Liver (tissue), 9 donors: ENCODE data around the gene HDAC6. TPM values are rescaled to one million over a fixed set of nuclear protein-coding genes. Genes with fewer than 3 reads are reported as not detected.

Source experiments
- DNase-seq: peaks from one replicate; pipeline ENCODE4 v3.0.0-alpha.2; 2017; ENCODE audit warnings: low spot score
- H3K27ac ChIP-seq, 2 donors: one replicate each; pipeline ENCODE4 v1.7.0; 2013; ENCODE audit warnings: inconsistent platforms in 2 of 2, low read length in 2 of 2, control low read depth in 1 of 2, low read depth in 1 of 2, mild to moderate bottlenecking in 1 of 2
- H3K27me3 ChIP-seq, 4 donors: one replicate each; pipeline versions ENCODE4 v1.6.1 to v1.7.0; 2013; ENCODE audit warnings: low read length in 3 of 4, inconsistent platforms in 1 of 4, mild to moderate bottlenecking in 1 of 4, moderate library complexity in 1 of 4; ENCODE audit not compliant: control insufficient read depth in 4 of 4, insufficient read depth in 4 of 4
- H3K36me3 ChIP-seq, 4 donors: one replicate each; pipeline versions ENCODE4 v1.6.1 to v1.7.0; 2013; ENCODE audit warnings: low read length in 3 of 4, mild to moderate bottlenecking in 3 of 4, low read depth in 1 of 4, moderate library complexity in 1 of 4; ENCODE audit not compliant: control insufficient read depth in 4 of 4, insufficient read depth in 3 of 4
- H3K4me1 ChIP-seq, 4 donors: one replicate each; pipeline versions ENCODE4 v1.6.1 to v1.7.0; 2013; ENCODE audit warnings: low read length in 3 of 4, mild to moderate bottlenecking in 3 of 4, moderate library complexity in 1 of 4; ENCODE audit not compliant: control insufficient read depth in 4 of 4, insufficient read depth in 4 of 4
- H3K4me3 ChIP-seq, 3 donors: one replicate each; pipeline versions ENCODE4 v1.6.1 to v1.7.0; 2013; ENCODE audit warnings: low read length in 3 of 3, control low read depth in 1 of 3, low read depth in 1 of 3, mild to moderate bottlenecking in 1 of 3
- H3K9ac ChIP-seq, 2 donors: one replicate each; pipeline ENCODE4 v1.7.0; 2013; ENCODE audit warnings: low read length in 2 of 2, mild to moderate bottlenecking in 2 of 2, moderate library complexity in 2 of 2, control low read depth in 1 of 2, low read depth in 1 of 2
- H3K9me3 ChIP-seq, 4 donors: one replicate each; pipeline versions ENCODE4 v1.6.1 to v1.7.0; 2013; ENCODE audit warnings: low read length in 3 of 4; ENCODE audit not compliant: control insufficient read depth in 4 of 4
- ATF3 ChIP-seq: IDR thresholded peaks from 2 replicates; pipeline ENCODE4 v1.6.1; 2016; ENCODE audit warnings: antibody characterized with exemption
- EGR1 ChIP-seq, 2 donors: IDR thresholded peaks; 2 replicates each; pipeline ENCODE4 v1.6.1; 2016 to 2018; ENCODE audit warnings: antibody characterized with exemption in 2 of 2, low read depth in 2 of 2
- FOXA1 ChIP-seq: IDR thresholded peaks from 2 replicates; pipeline ENCODE4 v1.6.1; 2016; ENCODE audit warnings: antibody characterized with exemption
- FOXA2 ChIP-seq: IDR thresholded peaks from 2 replicates; pipeline ENCODE4 v1.6.1; 2016; ENCODE audit warnings: antibody characterized with exemption
- GABPA ChIP-seq, 2 donors: IDR thresholded peaks in 1 of 2; conservative IDR thresholded peaks in 1 of 2; 2 replicates each; pipeline ENCODE4 v1.6.1; 2016; ENCODE audit warnings: antibody characterized with exemption in 2 of 2, mild to moderate bottlenecking in 1 of 2, moderate library complexity in 1 of 2
- HNF4A ChIP-seq, 2 donors: conservative IDR thresholded peaks; 2 replicates each; pipeline ENCODE4 v1.6.1; 2016; ENCODE audit warnings: antibody characterized with exemption in 2 of 2, mild to moderate bottlenecking in 2 of 2
- HNF4G ChIP-seq: IDR thresholded peaks from 2 replicates; pipeline ENCODE4 v1.6.1; 2016; ENCODE audit warnings: antibody characterized with exemption
- JUND ChIP-seq, 2 donors: IDR thresholded peaks; 2 replicates each; pipeline ENCODE4 v1.6.1; 2016; ENCODE audit warnings: antibody characterized with exemption in 2 of 2
- MAX ChIP-seq: IDR thresholded peaks from 2 replicates; pipeline ENCODE4 v1.6.1; 2016; ENCODE audit warnings: antibody characterized with exemption
- NR2F2 ChIP-seq: IDR thresholded peaks from 2 replicates; pipeline ENCODE4 v1.6.1; 2016; ENCODE audit warnings: antibody characterized with exemption
- RAD21 ChIP-seq, 2 donors: IDR thresholded peaks; 2 replicates each; pipeline ENCODE4 v1.6.1; 2016; ENCODE audit warnings: antibody characterized with exemption in 2 of 2, mild to moderate bottlenecking in 2 of 2
- REST ChIP-seq: IDR thresholded peaks from 2 replicates; pipeline ENCODE4 v1.6.1; 2016; ENCODE audit warnings: antibody characterized with exemption, mild to moderate bottlenecking
- RXRA ChIP-seq, 2 donors: IDR thresholded peaks; 2 replicates each; pipeline ENCODE4 v1.6.1; 2017 to 2018; ENCODE audit warnings: antibody characterized with exemption in 2 of 2, mild to moderate bottlenecking in 1 of 2
- SP1 ChIP-seq: IDR thresholded peaks from 2 replicates; pipeline ENCODE4 v1.6.1; 2018; ENCODE audit warnings: antibody characterized with exemption, mild to moderate bottlenecking
- TAF1 ChIP-seq: conservative IDR thresholded peaks from 2 replicates; pipeline ENCODE4 v1.6.1; 2016; ENCODE audit warnings: antibody characterized with exemption, mild to moderate bottlenecking
- YY1 ChIP-seq: IDR thresholded peaks from 2 replicates; pipeline ENCODE4 v1.6.1; 2016; ENCODE audit warnings: antibody characterized with exemption, mild to moderate bottlenecking
- whole genome bisulfite sequencing: extraction: QIAGEN DNeasy Blood & Tissue Kit; methylation state at CpG from one replicate; pipeline ENCODE4 v1.1.7; 2013; 5-methylcytosine and 5-hydroxymethylcytosine counted together
- polyA plus RNA-seq, 2 donors: library from polyadenylated mRNA; stranded (reverse) in 1 of 2; unstranded in 1 of 2; fragments of 200-250 nt in 1 of 2; fragments of >200 nt in 1 of 2; fragmentation: Nextera tagmentation in 1 of 2; extraction: Ambion mirVana in 1 of 2; gene quantifications; one replicate each; pipeline versions ENCODE4 v1.2.1 to v1.2.3, GENCODE V29; 2013 to 2015
- total RNA-seq, 2 donors: library from RNA; depleted of rRNA; stranded (reverse); fragments of >200 nt; gene quantifications; one replicate each; pipeline ENCODE4 v1.2.3, GENCODE V29; 2014
- TF ChIP-seq, protein P1 (sequence below): fragments of 150-350 bp; IDR thresholded peaks from 2 replicates; pipeline ENCODE4 v1.5.1; 2017; ENCODE audit warnings: improper control_type of control experiment, low read depth, low read length; ENCODE audit not compliant: missing input control
- TF ChIP-seq, protein P2 (sequence below): IDR thresholded peaks from 2 replicates; pipeline ENCODE4 v1.6.1; 2016; ENCODE audit warnings: antibody characterized with exemption
- donor health status: healthy.
- donor health status: healthy.
- donor health status: healthy.
- donor health status: healthy.
- donor health status: healthy.

Gene HDAC6
- total and polyA plus RNA-seq, 4 donors = 48.1 to 80.5 (median 56.8) TPM

- WGBS = 94% methylated on average over 7 of the region's 7 CpGs
- no peaks in the 10 kb centered on the region for H3K36me3 ChIP-seq
- DNase-seq = no peak
These were observed 9.6 kb upstream of the HDAC6 start for GRCh38 chrX:48792219-48792618.

GRCh38 chrX:48793935-48794334, 7.9 kb upstream of the HDAC6 start:
- H3K9ac ChIP-seq = no peak overlapping the region
- H3K36me3 ChIP-seq = no peaks in the 10 kb centered on the region
- peaks cover 0 to 3% (median 0%) of the 10 kb centered on the region in 4 donors for H3K27me3 ChIP-seq
- no peak overlapping the region for H3K4me3 ChIP-seq
- TF ChIP-seq GABPA (IDR thresholded peaks at IDR 0.05 in 1 of 2, conservative IDR thresholded peaks at IDR 0.05 in 1 of 2) (no peak), EGR1 (IDR thresholded peaks at IDR 0.05; ENCODE audit: low read depth in 2 of 2) (no peak), NR2F2 (no peak), FOXA2 (no peak), JUND (IDR thresholded peaks at IDR 0.05) (no peak), YY1 (no peak), SP1 (no peak), HNF4A (conservative IDR thresholded peaks at IDR 0.05) (no peak), RAD21 (IDR thresholded peaks at IDR 0.05) (no peak), TAF1 (no peak), HNF4G (no peak), FOXA1 (no peak), MAX (no peak), RXRA (IDR thresholded peaks at IDR 0.05) (no peak), ATF3 (no peak), REST (no peak)
- TF ChIP-seq, protein P1, sequence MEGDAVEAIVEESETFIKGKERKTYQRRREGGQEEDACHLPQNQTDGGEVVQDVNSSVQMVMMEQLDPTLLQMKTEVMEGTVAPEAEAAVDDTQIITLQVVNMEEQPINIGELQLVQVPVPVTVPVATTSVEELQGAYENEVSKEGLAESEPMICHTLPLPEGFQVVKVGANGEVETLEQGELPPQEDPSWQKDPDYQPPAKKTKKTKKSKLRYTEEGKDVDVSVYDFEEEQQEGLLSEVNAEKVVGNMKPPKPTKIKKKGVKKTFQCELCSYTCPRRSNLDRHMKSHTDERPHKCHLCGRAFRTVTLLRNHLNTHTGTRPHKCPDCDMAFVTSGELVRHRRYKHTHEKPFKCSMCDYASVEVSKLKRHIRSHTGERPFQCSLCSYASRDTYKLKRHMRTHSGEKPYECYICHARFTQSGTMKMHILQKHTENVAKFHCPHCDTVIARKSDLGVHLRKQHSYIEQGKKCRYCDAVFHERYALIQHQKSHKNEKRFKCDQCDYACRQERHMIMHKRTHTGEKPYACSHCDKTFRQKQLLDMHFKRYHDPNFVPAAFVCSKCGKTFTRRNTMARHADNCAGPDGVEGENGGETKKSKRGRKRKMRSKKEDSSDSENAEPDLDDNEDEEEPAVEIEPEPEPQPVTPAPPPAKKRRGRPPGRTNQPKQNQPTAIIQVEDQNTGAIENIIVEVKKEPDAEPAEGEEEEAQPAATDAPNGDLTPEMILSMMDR = no peak
- TF ChIP-seq, protein P2, sequence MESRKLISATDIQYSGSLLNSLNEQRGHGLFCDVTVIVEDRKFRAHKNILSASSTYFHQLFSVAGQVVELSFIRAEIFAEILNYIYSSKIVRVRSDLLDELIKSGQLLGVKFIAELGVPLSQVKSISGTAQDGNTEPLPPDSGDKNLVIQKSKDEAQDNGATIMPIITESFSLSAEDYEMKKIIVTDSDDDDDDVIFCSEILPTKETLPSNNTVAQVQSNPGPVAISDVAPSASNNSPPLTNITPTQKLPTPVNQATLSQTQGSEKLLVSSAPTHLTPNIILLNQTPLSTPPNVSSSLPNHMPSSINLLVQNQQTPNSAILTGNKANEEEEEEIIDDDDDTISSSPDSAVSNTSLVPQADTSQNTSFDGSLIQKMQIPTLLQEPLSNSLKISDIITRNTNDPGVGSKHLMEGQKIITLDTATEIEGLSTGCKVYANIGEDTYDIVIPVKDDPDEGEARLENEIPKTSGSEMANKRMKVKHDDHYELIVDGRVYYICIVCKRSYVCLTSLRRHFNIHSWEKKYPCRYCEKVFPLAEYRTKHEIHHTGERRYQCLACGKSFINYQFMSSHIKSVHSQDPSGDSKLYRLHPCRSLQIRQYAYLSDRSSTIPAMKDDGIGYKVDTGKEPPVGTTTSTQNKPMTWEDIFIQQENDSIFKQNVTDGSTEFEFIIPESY = no peak
- no peak overlapping the region for H3K27ac ChIP-seq
- no peaks in the 10 kb centered on the region for H3K4me1 ChIP-seq
- WGBS = 91% methylated on average over 4 of the region's 4 CpGs
- DNase-seq = no peak
- no peaks in the 10 kb centered on the region for H3K9me3 ChIP-seq

More at GRCh38 chrX:48792219-48792618, 9.6 kb upstream of the HDAC6 start:
- H3K4me1 ChIP-seq = no peaks in the 10 kb centered on the region
- no peaks in the 10 kb centered on the region for H3K9me3 ChIP-seq
- H3K27ac ChIP-seq = no peak overlapping the region
- H3K4me3 ChIP-seq = no peak overlapping the region
- H3K9ac ChIP-seq = no peak overlapping the region
- no peak for TF ChIP-seq REST
- no peak for TF ChIP-seq HNF4G
- TF ChIP-seq RAD21 (IDR thresholded peaks at IDR 0.05) = no peak
- peaks cover 0 to 3% (median 0%) of the 10 kb centered on the region in 4 donors for H3K27me3 ChIP-seq
